Endothelial cell of hepatic sinusoid (primary cell): ENCODE data around the gene UNC50.
"Not testable (repeated sequence)": the region's sequence is repeated elsewhere in the genome, so short reads cannot be mapped to it uniquely, and the experiment has no call there.

Experiments used
- in situ Hi-C: cut with HindIII; loops from 2 replicates; pipeline ENCODE4 v1.10.0; 2017; ENCODE audit warnings: low sequenced_read_pairs

The UNC50 gene

GRCh38 chr2:98573426-98573825 lies 35.0 kb upstream of the UNC50 start:
- in situ Hi-C loops: no loop called here

GRCh38 chr2:98576666-98577312 lies 31.6 kb upstream of the UNC50 start:
- in situ Hi-C loops: no loop called here

DNA sequence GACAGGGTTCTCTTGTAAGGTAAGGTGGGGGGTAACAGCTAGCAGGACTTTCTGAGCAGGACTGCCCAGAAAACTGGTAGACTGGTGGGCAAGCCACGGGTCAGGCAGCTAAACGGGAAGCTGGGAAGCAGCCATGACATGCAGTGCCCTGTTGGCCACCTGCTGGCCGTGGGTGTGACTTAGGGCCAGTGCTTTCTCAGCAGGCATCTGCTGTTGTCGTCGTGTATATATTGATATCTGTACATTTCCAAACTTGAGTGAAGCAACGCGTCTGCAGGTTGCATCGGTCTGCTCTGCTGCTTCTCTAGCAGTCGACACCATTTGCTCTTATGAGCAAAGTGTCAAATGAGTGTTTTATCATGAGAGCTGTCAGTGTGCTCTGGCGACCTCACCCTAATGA lies 31.1 kb upstream of the UNC50 start:
- in situ Hi-C loops: no loop called here

GRCh38 chr2:98578231-98578630 lies 30.2 kb upstream of the UNC50 start:
- in situ Hi-C loops: no loop called here

- in situ Hi-C loops: no loop called here
These were observed 28.5 kb upstream of the UNC50 start for GRCh38 chr2:98579926-98580325.

GRCh38 chr2:98580656-98581284 lies 27.6 kb upstream of the UNC50 start:
- in situ Hi-C loops: no loop called here

DNA sequence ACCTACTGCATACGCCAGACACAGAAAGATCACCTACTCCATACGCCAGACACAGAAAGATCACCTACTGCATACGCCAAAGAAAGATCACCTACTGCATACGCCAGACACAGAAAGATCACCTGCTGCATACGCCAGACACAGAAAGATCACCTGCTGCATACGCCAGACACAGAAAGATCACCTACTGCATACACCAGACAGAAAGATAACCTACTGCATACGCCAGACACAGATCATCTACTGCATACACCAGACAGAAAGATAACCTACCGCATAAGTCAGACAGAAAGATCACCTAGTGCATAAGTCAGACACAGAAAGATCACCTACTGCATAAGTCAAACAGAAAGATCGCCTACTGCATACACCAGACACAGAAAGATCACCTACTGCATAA lies 25.9 kb upstream of the UNC50 start:
- in situ Hi-C loops: no loop called here

- in situ Hi-C loops: no loop called here
These were observed 25.1 kb upstream of the UNC50 start for GRCh38 chr2:98583276-98583675.

- in situ Hi-C loops: no loop called here
These were observed 24.4 kb upstream of the UNC50 start for GRCh38 chr2:98583816-98584618.

DNA sequence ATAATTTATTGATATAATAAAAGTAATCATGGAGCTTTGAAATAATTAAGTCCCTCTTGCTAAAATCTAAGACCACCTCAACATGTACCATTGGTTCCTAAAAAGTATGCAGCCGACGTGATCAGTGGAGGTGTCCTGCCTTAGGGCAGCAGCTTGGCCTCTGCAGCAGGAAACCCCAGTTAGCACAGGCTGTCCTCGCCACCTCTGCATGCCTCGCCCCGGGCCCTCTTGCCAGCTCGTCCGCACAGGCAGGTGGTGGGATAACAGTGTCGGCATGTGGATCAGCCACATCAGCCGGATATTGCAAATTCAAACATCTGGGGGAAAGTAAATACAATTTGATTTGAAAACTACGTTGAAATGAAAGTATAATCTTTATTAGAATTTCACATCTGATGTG lies 23.0 kb upstream of the UNC50 start:
- in situ Hi-C loops: no loop called here

DNA sequence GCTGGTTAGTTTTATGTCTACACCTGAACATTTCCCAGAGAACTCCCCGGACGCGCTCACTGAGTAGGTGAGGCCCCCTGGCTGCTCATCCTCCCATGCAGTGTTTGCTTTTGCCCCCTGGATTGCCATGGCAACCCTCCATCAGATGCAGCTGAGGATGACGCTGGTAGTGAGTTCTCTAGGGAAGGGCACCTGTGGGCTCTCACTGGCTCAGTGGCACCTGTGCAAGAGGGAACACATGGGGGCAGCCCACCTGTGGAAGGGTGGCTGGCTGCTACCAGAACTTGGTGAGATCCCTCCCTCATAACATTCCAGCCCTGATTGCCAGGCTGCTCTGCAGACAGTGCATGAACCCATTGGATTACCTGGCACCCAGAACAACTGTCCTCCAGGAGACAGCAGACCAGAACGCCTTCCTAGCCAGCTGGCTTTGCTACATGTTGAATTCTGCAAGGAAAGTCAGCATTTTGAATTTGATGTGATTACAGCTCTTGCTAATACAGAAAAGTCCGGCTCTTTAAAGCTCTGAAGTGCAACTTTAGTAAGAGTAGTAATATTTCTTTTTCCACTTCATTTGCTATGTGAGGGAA lies 21.7 kb upstream of the UNC50 start:
- in situ Hi-C loops: no loop called here

DNA sequence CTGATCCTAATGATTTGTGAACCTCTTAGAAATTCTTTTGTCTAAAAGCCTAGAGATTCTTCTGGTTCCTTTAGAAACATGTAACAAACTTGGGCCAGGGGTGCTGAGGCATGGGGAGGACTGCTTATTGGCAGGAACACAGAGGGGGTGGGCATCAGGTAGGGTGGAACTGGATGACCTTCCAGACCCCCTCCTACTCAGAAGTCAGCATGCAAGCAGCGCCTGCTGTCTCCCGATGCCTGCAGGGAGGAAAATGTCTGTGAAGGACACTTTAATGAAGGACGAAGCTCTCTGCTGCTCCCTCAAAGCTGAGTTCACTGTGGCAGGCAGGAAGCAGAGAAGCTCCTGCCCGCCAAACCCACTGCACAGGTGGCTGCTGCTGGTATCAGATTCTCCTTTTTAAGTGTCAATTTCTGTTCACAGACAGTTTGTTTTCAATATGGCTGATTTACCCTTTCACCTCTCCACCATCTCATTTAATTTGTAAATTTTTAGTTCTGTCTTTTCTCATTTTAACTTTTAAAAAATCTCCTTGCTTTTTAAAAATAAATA lies 19.4 kb upstream of the UNC50 start:
- in situ Hi-C loops: no loop called here

GRCh38 chr2:98589489-98589888 lies 18.9 kb upstream of the UNC50 start:
- in situ Hi-C loops: no loop called here

DNA sequence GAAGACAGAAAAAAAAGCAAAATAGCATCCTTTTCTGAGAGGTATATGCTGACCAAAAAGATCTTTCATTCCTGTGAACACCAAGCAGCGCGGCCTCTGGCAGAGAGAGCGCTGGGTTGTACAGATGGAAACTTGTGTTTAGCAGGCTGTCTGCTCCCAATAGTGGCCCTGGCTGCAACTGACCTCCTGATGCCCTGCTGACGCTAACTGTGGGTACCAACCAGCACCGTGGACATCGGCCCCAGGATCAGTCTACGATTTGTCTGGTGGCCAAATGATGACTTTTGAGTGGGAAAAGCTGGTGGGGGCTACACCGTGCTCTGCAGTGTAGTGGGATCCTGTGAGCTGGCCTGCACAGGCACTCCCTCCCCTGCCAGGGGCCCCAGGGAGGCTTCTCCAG lies 15.8 kb upstream of the UNC50 start:
- in situ Hi-C loops: no loop called here

- in situ Hi-C loops: not testable (repeated sequence)
These were observed 13.7 kb upstream of the UNC50 start for GRCh38 chr2:98594665-98595064.

DNA sequence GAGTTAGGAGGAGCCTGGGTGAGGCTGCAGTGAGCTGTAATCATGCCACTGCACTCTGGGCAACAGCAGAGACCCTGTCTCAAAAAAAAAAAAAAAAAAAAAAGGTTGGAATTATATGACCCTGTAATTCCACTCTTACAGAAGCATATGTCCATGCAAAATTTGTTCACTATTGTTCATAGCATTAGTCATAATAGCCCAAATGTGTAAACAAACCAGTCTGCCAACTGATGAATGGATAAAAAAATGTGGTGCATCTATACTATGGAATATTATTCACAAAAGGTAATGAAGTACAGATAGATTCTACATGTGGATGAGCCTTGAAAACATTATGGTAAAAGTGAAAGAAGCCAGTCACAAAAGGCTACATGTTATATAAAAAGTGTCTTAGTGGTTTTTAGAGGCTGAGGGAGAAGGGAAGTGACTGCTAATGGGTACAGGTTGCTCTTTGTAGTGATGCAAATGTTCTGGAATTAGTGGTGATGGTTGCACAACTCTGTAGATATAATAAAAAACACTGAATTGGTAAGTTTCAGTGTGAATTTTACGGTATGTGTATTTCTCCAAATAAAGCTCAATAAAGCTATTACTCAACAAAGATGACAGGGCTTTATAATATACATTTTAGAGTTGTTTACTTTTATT lies 9.5 kb upstream of the UNC50 start:
- in situ Hi-C loops: no loop called here

- in situ Hi-C loops: no loop called here
These were observed 6.8 kb upstream of the UNC50 start for GRCh38 chr2:98601532-98602132.

- in situ Hi-C loops: no loop called here
These were observed 3.8 kb upstream of the UNC50 start for GRCh38 chr2:98604547-98604946.

- in situ Hi-C loops: no loop called here
These were observed 3.3 kb upstream of the UNC50 start for GRCh38 chr2:98605076-98605475.

GRCh38 chr2:98606431-98606830 lies 2.0 kb upstream of the UNC50 start:
- in situ Hi-C loops: no loop called here

GRCh38 chr2:98607104-98607503 lies 1.3 kb upstream of the UNC50 start:
- in situ Hi-C loops: no loop called here
